HepG2 (cell line): ENCODE measurements around the gene SLC24A4. TPM values are rescaled to one million over a fixed set of nuclear protein-coding genes. Genes with fewer than 3 reads are reported as not detected.

Experiments
- ATAC-seq: fragments of 200-7000 bp; cut with Tn5 transposase; 3 replicates; pipeline ENCODE4 v1.9.1; 2020; ENCODE audit warnings: mild to moderate bottlenecking, moderate library complexity
- BruUV-seq: library from RNA; stranded (reverse); fragments of 400-500 nt; replicated peaks from 2 replicates; lab custom pipeline; 2021; lab: Mats Ljungman, UMichigan
- CTCF ChIA-PET: fragments of 300-600 bp; formaldehyde crosslinking; extraction: SDS; loops from one replicate; lab custom pipeline; 2021; ENCODE audit warnings: low total read pairs, inconsistent platforms, low intra/inter-chr PET ratio; lab: Yijun Ruan, JAX
- POLR2A ChIA-PET: fragments of 350-600 bp; sonication (Branson Sonifier 250); formaldehyde crosslinking; loops from one replicate; lab custom pipeline; 2020; ENCODE audit warnings: antibody characterized with exemption, inconsistent platforms; lab: Yijun Ruan, JAX
- DNase-seq: peaks from one replicate; pipeline ENCODE4 v3.0.0-alpha.2; 2015; ENCODE audit warnings: low spot score
- FAIRE-seq: peaks from 3 replicates; lab custom pipeline; 2011; peaks lifted over from hg19 to GRCh38; lab: Jason Lieb, UNC
- H2AFZ ChIP-seq: one replicate; pipeline ENCODE4 v1.6.1; 2011; ENCODE audit warnings: low read length, inconsistent platforms
- H3K27ac ChIP-seq: fragments of 300-600 bp; 3 replicates; pipeline ENCODE4 v1.8.0; 2011; ENCODE audit warnings: mixed run types, mild to moderate bottlenecking, mixed read lengths, low read length, inconsistent platforms; ENCODE audit not compliant: insufficient read depth; ENCODE audit errors: extremely low read length
- H3K27me3 ChIP-seq, 2 experiments: fragments of 200-600 bp in 1 of 2; 2 replicates in 1 of 2; 3 replicates in 1 of 2; pipeline versions ENCODE4 v1.6.0 to v1.8.0; 2011; ENCODE audit warnings: low read length in 2 of 2, mild to moderate bottlenecking in 2 of 2, moderate library complexity in 2 of 2, inconsistent platforms in 1 of 2; ENCODE audit not compliant: insufficient read depth in 2 of 2, control insufficient read depth in 1 of 2
- H3K36me3 ChIP-seq, 2 experiments: fragments of 200-600 bp in 1 of 2; replicated peaks in 1 of 2; 2 replicates in 1 of 2; 3 replicates in 1 of 2; pipeline versions ENCODE4 v1.5.1 to v1.8.0; 2011; ENCODE audit warnings: low read length in 2 of 2, inconsistent platforms in 1 of 2; ENCODE audit not compliant: insufficient read depth in 2 of 2, control insufficient read depth in 1 of 2
- H3K4me1 ChIP-seq: 2 replicates; pipeline ENCODE4 v1.5.1; 2012; ENCODE audit warnings: low read length, inconsistent platforms; ENCODE audit not compliant: insufficient read depth
- H3K4me2 ChIP-seq: 2 replicates; pipeline ENCODE4 v1.6.0; 2011; ENCODE audit warnings: low read depth, low read length, inconsistent platforms
- H3K4me3 ChIP-seq, 3 experiments: fragments of 200-600 bp in 1 of 3; sonication (generic), shearing (Covaris generic) in 1 of 3; replicated peaks in 1 of 3; 2 replicates each; pipeline ENCODE4 v1.5.1; 2011 to 2016; ENCODE audit warnings: low read length in 3 of 3, inconsistent platforms in 2 of 3, low read depth in 2 of 3, mild to moderate bottlenecking in 2 of 3, control low read depth in 1 of 3, mixed read lengths in 1 of 3; ENCODE audit not compliant: insufficient read depth in 1 of 3
- H3K79me2 ChIP-seq: one replicate; pipeline ENCODE4 v1.6.1; 2011; ENCODE audit warnings: low read length, inconsistent platforms; ENCODE audit not compliant: insufficient read depth
- H3K9ac ChIP-seq: 2 replicates; pipeline ENCODE4 v1.6.0; 2011; ENCODE audit warnings: mild to moderate bottlenecking, low read depth, low read length, inconsistent platforms; ENCODE audit not compliant: insufficient read depth
- H3K9me3 ChIP-seq: 2 replicates; pipeline ENCODE4 v1.5.1; 2012; ENCODE audit warnings: mild to moderate bottlenecking, low read length
- H4K20me1 ChIP-seq: 2 replicates; pipeline ENCODE4 v1.6.0; 2011; ENCODE audit warnings: inconsistent platforms, mild to moderate bottlenecking, low read length, moderate library complexity; ENCODE audit not compliant: insufficient read depth
- ARNTL ChIP-seq: sonication (generic); formaldehyde crosslinking; IDR thresholded peaks from 2 replicates; pipeline ENCODE4 v1.4.0; 2020; ENCODE audit warnings: mild to moderate bottlenecking, missing genetic modification reagents
- GPBP1L1 ChIP-seq: sonication (generic); formaldehyde crosslinking; IDR thresholded peaks from 2 replicates; pipeline ENCODE4 v1.5.0; 2020; ENCODE audit warnings: mild to moderate bottlenecking, missing genetic modification reagents
- NFATC3 ChIP-seq: sonication (generic); formaldehyde crosslinking; IDR thresholded peaks from 2 replicates; pipeline ENCODE4 v1.5.1; 2020; ENCODE audit warnings: mild to moderate bottlenecking, missing genetic modification reagents
- SP5 ChIP-seq: IDR thresholded peaks from 2 replicates; pipeline ENCODE4 v1.6.1; 2016; ENCODE audit warnings: low read depth, borderline replicate concordance
- WIZ ChIP-seq: sonication (generic); formaldehyde crosslinking; IDR thresholded peaks from 2 replicates; pipeline ENCODE4 v1.5.1; 2020; ENCODE audit warnings: mild to moderate bottlenecking, missing genetic modification reagents
- ZBTB3 ChIP-seq: sonication (generic); formaldehyde crosslinking; IDR thresholded peaks from 2 replicates; pipeline ENCODE4 v1.4.0; 2020; ENCODE audit warnings: low read depth, mild to moderate bottlenecking, moderate library complexity, missing genetic modification reagents, borderline replicate concordance
- ZNF256 ChIP-seq: sonication (generic); formaldehyde crosslinking; conservative IDR thresholded peaks from 2 replicates; pipeline ENCODE4 v1.4.0; 2020; ENCODE audit warnings: missing genetic modification reagents
- WGBS: methylation state at CpG from one replicate; pipeline ENCODE4 v1.1.6; 2017; ENCODE audit warnings: low lambda C conversion rate; 5-methylcytosine and 5-hydroxymethylcytosine counted together
- in situ Hi-C: cut with HindIII; loops from 2 replicates; pipeline ENCODE4 v1.10.0; 2017; ENCODE audit warnings: low pct_unique_long_range_greater_than_20kb; ENCODE audit not compliant: extremely low pct_ligation_motif_present
- intact Hi-C: fragments of 100-400 bp; cut with micrococcal nuclease; formaldehyde crosslinking; loops from one replicate; pipeline ENCODE4 v1.10.0; 2022; ENCODE audit not compliant: unreplicated experiment
- polyA plus RNA-seq, 8 experiments: library from polyadenylated mRNA; depleted of rRNA in 3 of 8; stranded (reverse) in 7 of 8; unstranded in 1 of 8; fragments of >200 nt; fragmentation: Illumina TruSeq in 4 of 8; extraction: Trizol in 4 of 8; gene quantifications; 2 replicates each; pipeline versions ENCODE4 v1.2.1 to v1.2.3, GENCODE V29; 2011 to 2016; ENCODE audit warnings: low read depth in 4 of 8, missing spikeins in 1 of 8, mixed read lengths in 1 of 8; ENCODE audit not compliant: insufficient read depth in 1 of 8
- total RNA-seq, 5 experiments: library from RNA; depleted of rRNA; stranded (reverse); fragments of >200 nt; fragmentation: Illumina TruSeq; extraction: Trizol; gene quantifications; 2 replicates each; pipeline ENCODE4 v1.2.3, GENCODE V29; 2016; ENCODE audit warnings: low read depth in 1 of 5
- TF ChIP-seq, protein P1 (sequence below): sonication (generic); formaldehyde crosslinking; IDR thresholded peaks from 2 replicates; pipeline ENCODE4 v1.5.0; 2020; ENCODE audit warnings: mild to moderate bottlenecking, missing genetic modification reagents, borderline replicate concordance
- TF ChIP-seq, protein P2 (sequence below): sonication (generic); formaldehyde crosslinking; IDR thresholded peaks from 2 replicates; pipeline ENCODE4 v1.4.0; 2020; ENCODE audit warnings: missing genetic modification reagents

SLC24A4 gene
- total and polyA plus RNA-seq, 2 of the 13 experiments (the other 11 are each of a cell fraction or from before 2014, with no cell fraction given) = not detected

GRCh38 chr14:92527721-92528120 is 204.8 kb downstream of the SLC24A4 start:
- ChIA-PET POLR2A (no interaction called here), CTCF (no interaction called here)
- Histone ChIP-seq H2AFZ (no peak overlapping the region), H3K9me3 (no peaks in the 10 kb centered on the region), H3K4me2 (no peak overlapping the region), H3K79me2 (peaks cover 12% of the 10 kb centered on the region), H3K36me3 (no peaks in the 10 kb centered on the region), H3K4me1 (peaks cover 14% of the 10 kb centered on the region), H3K9ac (no peak overlapping the region), H3K4me3 (no peak overlapping the region), H3K27me3 (no peaks in the 10 kb centered on the region), H3K27ac (no peak overlapping the region), H4K20me1 (no peaks in the 10 kb centered on the region)
- intact Hi-C loops (no loop called here), in situ Hi-C loops (no loop called here)
- no peak for TF ChIP-seq ZBTB3 (CRISPR knock-in tag)
- TF ChIP-seq ARNTL = no peak
- no peak for TF ChIP-seq GPBP1L1 (CRISPR knock-in tag)
- TF ChIP-seq, protein P1, sequence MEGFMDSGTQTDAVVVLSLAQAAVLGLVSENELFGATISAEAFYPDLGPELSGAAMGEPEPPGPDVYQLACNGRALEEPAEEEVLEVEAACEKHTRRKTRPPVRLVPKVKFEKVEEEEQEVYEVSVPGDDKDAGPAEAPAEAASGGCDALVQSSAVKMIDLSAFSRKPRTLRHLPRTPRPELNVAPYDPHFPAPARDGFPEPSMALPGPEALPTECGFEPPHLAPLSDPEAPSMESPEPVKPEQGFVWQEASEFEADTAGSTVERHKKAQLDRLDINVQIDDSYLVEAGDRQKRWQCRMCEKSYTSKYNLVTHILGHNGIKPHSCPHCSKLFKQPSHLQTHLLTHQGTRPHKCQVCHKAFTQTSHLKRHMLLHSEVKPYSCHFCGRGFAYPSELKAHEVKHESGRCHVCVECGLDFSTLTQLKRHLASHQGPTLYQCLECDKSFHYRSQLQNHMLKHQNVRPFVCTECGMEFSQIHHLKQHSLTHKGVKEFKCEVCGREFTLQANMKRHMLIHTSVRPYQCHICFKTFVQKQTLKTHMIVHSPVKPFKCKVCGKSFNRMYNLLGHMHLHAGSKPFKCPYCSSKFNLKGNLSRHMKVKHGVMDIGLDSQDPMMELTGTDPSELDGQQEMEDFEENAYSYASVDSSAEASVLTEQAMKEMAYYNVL (CRISPR knock-in tag) = no peak
- no peak for TF ChIP-seq WIZ
- no peak for TF ChIP-seq NFATC3 (CRISPR knock-in tag)
- no peak for TF ChIP-seq SP5 (CRISPR knock-in tag)
- TF ChIP-seq, protein P2, sequence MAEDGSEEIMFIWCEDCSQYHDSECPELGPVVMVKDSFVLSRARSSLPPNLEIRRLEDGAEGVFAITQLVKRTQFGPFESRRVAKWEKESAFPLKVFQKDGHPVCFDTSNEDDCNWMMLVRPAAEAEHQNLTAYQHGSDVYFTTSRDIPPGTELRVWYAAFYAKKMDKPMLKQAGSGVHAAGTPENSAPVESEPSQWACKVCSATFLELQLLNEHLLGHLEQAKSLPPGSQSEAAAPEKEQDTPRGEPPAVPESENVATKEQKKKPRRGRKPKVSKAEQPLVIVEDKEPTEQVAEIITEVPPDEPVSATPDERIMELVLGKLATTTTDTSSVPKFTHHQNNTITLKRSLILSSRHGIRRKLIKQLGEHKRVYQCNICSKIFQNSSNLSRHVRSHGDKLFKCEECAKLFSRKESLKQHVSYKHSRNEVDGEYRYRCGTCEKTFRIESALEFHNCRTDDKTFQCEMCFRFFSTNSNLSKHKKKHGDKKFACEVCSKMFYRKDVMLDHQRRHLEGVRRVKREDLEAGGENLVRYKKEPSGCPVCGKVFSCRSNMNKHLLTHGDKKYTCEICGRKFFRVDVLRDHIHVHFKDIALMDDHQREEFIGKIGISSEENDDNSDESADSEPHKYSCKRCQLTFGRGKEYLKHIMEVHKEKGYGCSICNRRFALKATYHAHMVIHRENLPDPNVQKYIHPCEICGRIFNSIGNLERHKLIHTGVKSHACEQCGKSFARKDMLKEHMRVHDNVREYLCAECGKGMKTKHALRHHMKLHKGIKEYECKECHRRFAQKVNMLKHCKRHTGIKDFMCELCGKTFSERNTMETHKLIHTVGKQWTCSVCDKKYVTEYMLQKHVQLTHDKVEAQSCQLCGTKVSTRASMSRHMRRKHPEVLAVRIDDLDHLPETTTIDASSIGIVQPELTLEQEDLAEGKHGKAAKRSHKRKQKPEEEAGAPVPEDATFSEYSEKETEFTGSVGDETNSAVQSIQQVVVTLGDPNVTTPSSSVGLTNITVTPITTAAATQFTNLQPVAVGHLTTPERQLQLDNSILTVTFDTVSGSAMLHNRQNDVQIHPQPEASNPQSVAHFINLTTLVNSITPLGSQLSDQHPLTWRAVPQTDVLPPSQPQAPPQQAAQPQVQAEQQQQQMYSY (CRISPR knock-in tag) = no peak
- TF ChIP-seq ZNF256 (CRISPR knock-in tag) = no peak
- 94% methylated on average over 14 of the region's 14 CpGs for WGBS
- FAIRE-seq (no peak), DNase-seq (no peak), ATAC-seq (no peak)
- no TSS peak for BruUV-seq
